Colon (tissue), 2 donors: ENCODE measurements around the gene CNTN4.

Experiments used
- FAIRE-seq: peaks from 2 replicates; lab custom pipeline; 2012; peaks lifted over from hg19 to GRCh38; lab: Jason Lieb, UNC
- donor health status: control.
- donor health status: control.

CNTN4 gene

GRCh38 chr3:2268779-2269178, 170.1 kb downstream of the CNTN4 start:
- no peak for FAIRE-seq

- FAIRE-seq: no peak
Observed at GRCh38 chr3:2274526-2274925, 175.9 kb downstream of the CNTN4 start.

DNA sequence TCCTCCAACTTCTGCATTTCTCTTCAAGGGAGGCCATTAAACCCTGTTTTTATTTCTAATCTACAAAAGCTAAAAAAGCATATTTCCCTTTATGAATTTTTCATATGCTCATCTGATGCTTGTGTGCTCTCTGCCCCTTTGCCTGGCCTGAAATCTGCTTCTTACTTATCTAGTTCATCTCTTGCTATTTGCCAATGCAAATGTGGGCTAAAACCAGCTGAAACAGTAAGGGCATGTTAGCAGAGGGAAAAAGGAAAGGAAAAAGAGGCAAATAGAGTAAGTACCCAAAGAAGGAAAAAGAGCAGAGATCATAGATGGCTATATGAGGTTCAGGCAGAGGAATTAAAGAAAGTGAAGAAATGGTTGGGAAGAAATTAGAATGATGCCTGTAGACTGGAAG, 185.2 kb downstream of the CNTN4 start:
- no peak for FAIRE-seq

- no peak for FAIRE-seq
Observed at GRCh38 chr3:2300938-2301337, 202.3 kb downstream of the CNTN4 start.

DNA sequence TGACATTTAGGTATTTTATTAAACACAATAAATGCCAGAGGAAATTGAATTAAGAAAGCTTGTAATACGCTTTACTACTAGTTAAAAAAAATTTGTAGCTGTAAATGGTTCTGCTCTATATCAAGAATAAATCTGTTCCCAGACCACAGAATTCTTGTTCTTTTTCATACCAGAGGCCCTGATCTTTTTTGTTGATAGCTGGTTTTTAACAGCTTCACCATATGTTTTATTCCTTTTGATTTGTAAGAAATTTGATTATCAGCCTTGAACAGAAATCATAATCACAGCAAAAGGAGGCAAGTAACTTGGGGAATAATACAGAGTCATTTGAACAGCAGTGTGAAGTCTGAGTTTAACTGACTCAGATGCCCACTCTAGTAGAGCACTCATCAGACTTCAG, 202.7 kb downstream of the CNTN4 start:
- FAIRE-seq: no peak

DNA sequence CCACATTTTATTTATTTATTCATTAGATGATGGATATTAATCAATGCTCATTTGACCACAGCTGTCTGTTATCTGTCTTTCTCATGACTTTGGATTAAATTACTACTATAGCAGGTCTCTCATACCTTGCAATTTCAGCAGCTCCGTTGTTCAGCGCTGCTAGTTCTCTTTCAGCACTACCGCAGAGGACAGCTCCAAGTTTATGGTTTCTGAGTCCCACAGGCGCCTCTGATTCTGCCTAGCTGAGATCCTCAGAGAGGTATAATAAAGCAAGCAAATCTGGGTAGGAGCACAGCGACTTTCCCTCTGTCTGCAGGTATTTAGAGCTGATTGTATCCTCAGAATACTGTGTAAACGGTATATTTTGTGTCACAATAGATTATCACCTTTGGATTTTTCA, 204.9 kb downstream of the CNTN4 start:
- FAIRE-seq: no peak

DNA sequence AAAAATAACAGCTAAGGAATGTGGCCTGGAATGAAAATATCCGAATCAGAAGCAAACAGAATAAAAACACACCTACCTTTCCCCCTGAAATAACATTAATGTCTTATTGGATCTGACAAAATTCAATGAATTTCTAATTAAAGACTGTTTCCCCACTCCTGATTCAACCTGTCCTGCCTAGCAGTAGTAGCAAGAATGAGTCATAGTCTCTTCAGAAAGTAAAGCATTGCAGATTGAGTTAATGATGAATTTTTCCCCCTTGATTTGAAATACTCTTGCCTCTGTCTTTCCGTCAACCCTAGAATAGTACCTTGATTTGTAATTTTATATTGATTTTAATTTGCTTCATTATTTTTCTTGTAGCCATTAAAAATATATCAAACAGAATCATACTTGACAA, 212.4 kb downstream of the CNTN4 start:
- FAIRE-seq: no peak

DNA sequence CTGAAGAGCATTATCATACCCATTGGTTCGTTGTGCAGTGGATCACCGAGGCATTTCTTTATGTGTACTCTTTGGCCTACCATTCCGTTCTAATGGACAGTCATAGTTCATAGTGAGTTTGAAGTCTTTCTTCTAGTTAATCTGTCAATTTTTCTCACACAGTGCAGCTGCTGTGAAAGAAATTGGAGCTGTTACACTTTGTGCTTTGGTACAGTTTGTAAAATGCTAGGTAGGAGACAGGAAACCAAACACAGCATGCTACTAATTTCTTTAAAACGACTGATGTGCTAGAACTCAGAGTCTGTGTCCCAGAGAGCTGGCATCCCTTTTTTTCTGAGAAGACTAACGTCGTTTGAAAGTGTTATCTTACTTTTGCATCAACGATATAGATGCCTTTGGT, 218.9 kb downstream of the CNTN4 start:
- no peak for FAIRE-seq

- FAIRE-seq: no peak
Observed at GRCh38 chr3:2334921-2335320, 236.3 kb downstream of the CNTN4 start.

GRCh38 chr3:2343031-2343682, 244.5 kb downstream of the CNTN4 start:
- no peak for FAIRE-seq

- FAIRE-seq: no peak
Observed at GRCh38 chr3:2352134-2352762, 253.6 kb downstream of the CNTN4 start.

- no peak for FAIRE-seq
Observed at GRCh38 chr3:2354702-2355101, 256.0 kb downstream of the CNTN4 start.

- no peak for FAIRE-seq
Observed at GRCh38 chr3:2356298-2356950, 257.8 kb downstream of the CNTN4 start.

DNA sequence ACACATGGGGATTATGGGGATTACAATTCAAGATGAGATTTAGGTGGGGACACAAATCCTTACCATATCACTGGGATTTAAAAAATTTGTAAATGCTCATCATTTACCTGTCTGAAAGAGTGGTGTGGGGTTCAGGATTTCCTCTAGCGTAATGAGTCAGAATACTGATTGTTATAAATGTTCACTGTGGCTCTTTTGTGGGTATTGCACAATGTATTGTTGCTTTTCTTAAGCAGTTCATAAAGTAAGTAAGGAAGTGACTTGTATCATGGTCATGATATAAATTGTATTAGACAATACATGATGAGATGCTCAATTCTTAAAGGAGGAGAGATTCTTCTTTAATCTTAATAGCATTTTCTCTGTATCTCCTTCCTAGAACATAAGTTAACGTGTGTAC, 262.1 kb downstream of the CNTN4 start:
- FAIRE-seq: no peak

GRCh38 chr3:2362122-2362521, 263.5 kb downstream of the CNTN4 start:
- FAIRE-seq: no peak

- FAIRE-seq: no peak
Observed at GRCh38 chr3:2363854-2364253, 265.2 kb downstream of the CNTN4 start.

GRCh38 chr3:2370317-2370716, 271.7 kb downstream of the CNTN4 start:
- no peak for FAIRE-seq

GRCh38 chr3:2372306-2372705, 273.6 kb downstream of the CNTN4 start:
- FAIRE-seq: no peak

- FAIRE-seq: no peak
Observed at GRCh38 chr3:2375376-2375775, 276.7 kb downstream of the CNTN4 start.

DNA sequence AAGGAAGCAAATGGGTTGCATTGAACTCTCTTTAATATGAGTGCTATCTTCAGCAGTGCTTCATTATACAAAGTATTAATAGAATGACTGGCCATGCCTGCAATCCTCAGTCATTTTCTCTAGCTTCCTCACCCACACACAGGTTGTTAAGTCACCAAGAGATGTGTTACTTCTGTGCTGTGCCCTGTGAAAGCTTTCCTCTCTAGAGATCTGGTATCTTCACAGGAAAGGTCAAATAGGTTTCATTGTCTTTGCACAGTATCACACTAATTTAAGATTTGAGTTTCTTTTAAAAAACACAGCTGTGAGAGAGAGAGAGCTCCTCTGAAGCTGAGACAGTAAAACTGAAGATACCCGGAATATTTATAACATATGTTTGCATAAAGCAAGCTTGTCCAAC, 278.6 kb downstream of the CNTN4 start:
- FAIRE-seq: no peak

GRCh38 chr3:2390926-2391532, 292.4 kb downstream of the CNTN4 start:
- no peak for FAIRE-seq

DNA sequence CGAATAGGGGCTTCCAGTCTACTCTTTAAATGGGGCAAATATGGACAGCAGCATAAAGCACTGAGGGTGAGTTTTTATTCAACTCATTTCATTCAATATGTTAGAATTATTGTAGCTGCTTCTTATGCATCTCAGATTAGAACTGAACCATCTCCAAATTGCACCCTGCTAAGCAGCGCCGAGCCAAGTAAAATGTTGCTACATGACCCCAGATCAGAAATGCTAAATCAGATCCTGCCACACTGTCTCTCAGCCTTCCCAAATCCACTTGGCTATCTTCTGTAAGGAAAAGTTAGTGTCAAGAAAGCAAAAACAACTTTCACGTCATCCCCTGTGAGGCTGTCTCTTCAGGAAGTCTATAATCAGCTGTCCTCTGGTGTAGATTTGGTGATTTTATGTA, 293.2 kb downstream of the CNTN4 start:
- no peak for FAIRE-seq

GRCh38 chr3:2392981-2393380, 294.3 kb downstream of the CNTN4 start:
- FAIRE-seq: no peak
